Fibroblast of lung (primary cell): Measurements from ENCODE around the gene PRCD. TPM values are rescaled to one million over a fixed set of nuclear protein-coding genes. Genes with fewer than 3 reads are reported as not detected.
A peak's percentile ranks its signal among the peaks of the same experiment; 100 is the strongest.

Experiments used
- DNase-seq, 2 donors: peaks; one replicate each; pipeline versions ENCODE4 v3.0.0 to v3.0.0-alpha.2; 2010; ENCODE audit warnings: low read depth in 2 of 2
- H2AFZ ChIP-seq: 2 replicates; pipeline ENCODE4 v1.5.1; 2012; ENCODE audit warnings: low read length, control low read depth, inconsistent platforms
- H3K27ac ChIP-seq: 2 replicates; pipeline ENCODE4 v1.5.1; 2011; ENCODE audit warnings: low read length, control low read depth; ENCODE audit not compliant: insufficient read depth
- H3K27me3 ChIP-seq: 2 replicates; pipeline ENCODE4 v1.5.1; 2011; ENCODE audit warnings: mild to moderate bottlenecking, low read length; ENCODE audit not compliant: control insufficient read depth, insufficient read depth
- H3K36me3 ChIP-seq: 2 replicates; pipeline ENCODE4 v1.5.1; 2011; ENCODE audit warnings: low read length; ENCODE audit not compliant: control insufficient read depth, insufficient read depth
- H3K4me1 ChIP-seq: 2 replicates; pipeline ENCODE4 v1.5.1; 2011; ENCODE audit warnings: low read length; ENCODE audit not compliant: control insufficient read depth, insufficient read depth; ENCODE audit errors: extremely low read depth
- H3K4me2 ChIP-seq: 2 replicates; pipeline ENCODE4 v1.5.1; 2011; ENCODE audit warnings: low read length, control low read depth; ENCODE audit not compliant: insufficient read depth; ENCODE audit errors: extremely low read depth
- H3K4me3 ChIP-seq, 4 experiments: fragments of 200-600 bp in 1 of 4; sonication (generic) in 1 of 4; replicated peaks in 1 of 4; 2 replicates each; pipeline ENCODE4 v1.5.1; 2011 to 2016; ENCODE audit warnings: low read length in 4 of 4, low read depth in 3 of 4, mild to moderate bottlenecking in 3 of 4, control low read depth in 2 of 4, inconsistent platforms in 1 of 4, mixed read lengths in 1 of 4; ENCODE audit not compliant: insufficient read depth in 1 of 4; ENCODE audit errors: control extremely low read depth in 1 of 4
- H3K79me2 ChIP-seq: 2 replicates; pipeline ENCODE4 v1.5.1; 2012; ENCODE audit warnings: mild to moderate bottlenecking, low read length, inconsistent platforms; ENCODE audit not compliant: control insufficient read depth, insufficient read depth
- H3K9ac ChIP-seq: 2 replicates; pipeline ENCODE4 v1.5.1; 2011; ENCODE audit warnings: mild to moderate bottlenecking, low read length, control low read depth; ENCODE audit not compliant: insufficient read depth
- H3K9me3 ChIP-seq: 2 replicates; pipeline ENCODE4 v1.5.1; 2012; ENCODE audit warnings: low read depth, low read length; ENCODE audit not compliant: control insufficient read depth, insufficient read depth
- H4K20me1 ChIP-seq: 2 replicates; pipeline ENCODE4 v1.5.1; 2011; ENCODE audit warnings: low read length; ENCODE audit not compliant: control insufficient read depth, insufficient read depth; ENCODE audit errors: extremely low read depth
- CTCF ChIP-seq, 2 donors: IDR thresholded peaks in 1 of 2; conservative IDR thresholded peaks in 1 of 2; 1 replicate in 1 of 2; 2 replicates in 1 of 2; pipeline ENCODE4 v1.5.1; 2011 to 2012; ENCODE audit warnings: low read length in 2 of 2, control low read depth in 1 of 2, inconsistent platforms in 1 of 2, low read depth in 1 of 2, mild to moderate bottlenecking in 1 of 2
- EZH2 ChIP-seq: IDR thresholded peaks from 2 replicates; pipeline ENCODE4 v1.5.1; 2012; ENCODE audit warnings: low read length, control low read depth, mild to moderate bottlenecking; ENCODE audit errors: missing control alignments
- polyA plus RNA-seq, 2 donors: library from polyadenylated mRNA; depleted of rRNA in 1 of 2; stranded (reverse) in 1 of 2; unstranded in 1 of 2; fragments of >200 nt; gene quantifications; 2 replicates each; pipeline ENCODE4 v1.2.1, GENCODE V29; 2011 to 2012; ENCODE audit warnings: missing spikeins in 1 of 2
- total RNA-seq: library from RNA; depleted of rRNA; stranded (reverse); fragments of >200 nt; gene quantifications from 2 replicates; pipeline ENCODE4 v1.2.1, GENCODE V29; 2014

Gene PRCD
- total and polyA plus RNA-seq, 2 donors (not counting 1 experiment from before 2014, with no cell fraction given), result 0.89 to 4.3 TPM

DNA sequence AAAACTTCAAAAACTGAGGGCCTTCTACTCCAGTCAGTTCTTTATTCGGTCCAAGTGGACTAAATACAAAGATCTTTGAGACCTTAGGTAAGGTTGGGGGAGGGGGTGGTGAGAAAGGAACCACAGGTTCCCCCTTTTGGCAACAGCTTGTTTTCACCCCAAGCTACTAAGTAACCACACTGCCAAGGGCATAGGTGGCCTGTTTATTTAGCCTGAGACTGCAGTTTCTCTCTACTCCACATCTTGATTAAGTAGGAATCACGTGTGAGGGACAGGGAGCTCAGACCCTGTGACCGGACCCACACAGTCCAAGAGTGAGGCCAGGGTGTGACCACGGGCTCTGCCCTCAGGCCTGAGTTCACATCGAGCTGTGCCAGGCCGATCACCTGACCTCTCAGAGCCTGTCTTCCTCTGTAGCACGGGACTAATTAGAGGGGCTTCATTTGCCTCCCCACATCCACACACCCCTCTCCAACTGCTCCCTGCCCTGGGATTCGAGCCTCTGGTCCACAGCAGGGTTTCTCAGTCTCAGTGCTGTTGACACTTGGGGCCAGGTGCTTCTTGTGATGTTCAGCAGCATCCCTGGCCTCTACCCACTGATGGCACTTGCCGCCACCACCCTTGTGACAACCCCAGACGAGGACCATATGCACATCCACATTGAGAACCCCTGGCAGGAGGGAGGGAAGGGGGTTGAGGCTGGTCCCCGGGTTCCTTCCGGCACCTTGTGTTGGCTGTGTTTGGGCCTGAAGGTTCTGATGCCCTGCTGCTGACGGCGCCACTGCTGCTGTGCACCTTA, 28.0 kb downstream of the PRCD start:
- no peak overlapping the region for H2AFZ ChIP-seq
- H3K4me3 ChIP-seq, result no peak overlapping the region
- no peaks in the 10 kb centered on the region for H3K27me3 ChIP-seq
- no peak for DNase-seq
- no peaks in the 10 kb centered on the region for H4K20me1 ChIP-seq
- H3K79me2 ChIP-seq, result no peaks in the 10 kb centered on the region
- no peak overlapping the region for H3K4me2 ChIP-seq
- H3K4me1 ChIP-seq, result no peaks in the 10 kb centered on the region
- no peaks in the 10 kb centered on the region for H3K36me3 ChIP-seq
- no peak overlapping the region for H3K9ac ChIP-seq
- TF ChIP-seq EZH2, result no peak
- no peak for TF ChIP-seq CTCF (conservative IDR thresholded peaks at IDR 0.05 in 1 of 2, IDR thresholded peaks at IDR 0.05 in 1 of 2; ENCODE audit: low read depth in 1 of 2, low read length in 2 of 2)
- no peaks in the 10 kb centered on the region for H3K9me3 ChIP-seq
- no peak overlapping the region for H3K27ac ChIP-seq

DNA sequence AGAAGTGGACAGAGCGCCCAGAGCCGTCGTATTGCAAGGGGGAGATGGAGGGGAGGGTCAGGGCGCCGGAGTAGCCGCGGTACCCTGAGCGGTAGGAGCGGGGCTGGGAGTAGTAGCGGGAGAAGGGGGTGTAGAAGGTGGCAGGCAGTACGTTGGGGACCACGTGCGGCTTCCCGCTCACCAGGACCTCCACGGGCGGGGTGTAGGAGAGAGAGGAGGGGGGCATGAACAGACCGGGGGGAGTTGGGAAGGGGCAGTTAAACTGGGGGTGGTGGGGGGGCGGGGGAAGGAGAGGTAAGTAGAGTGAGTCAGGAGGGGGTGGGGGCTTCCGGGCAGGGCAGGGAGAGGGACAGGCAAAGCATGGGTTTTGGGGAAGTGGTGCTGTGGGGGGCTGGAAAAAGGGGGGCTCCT, 29.0 kb downstream of the PRCD start:
- no peaks in the 10 kb centered on the region for H3K79me2 ChIP-seq
- H3K9me3 ChIP-seq, result no peaks in the 10 kb centered on the region
- H3K4me2 ChIP-seq, result no peak overlapping the region
- H3K4me1 ChIP-seq, result no peaks in the 10 kb centered on the region
- DNase-seq, result no peak
- TF ChIP-seq EZH2, result no peak
- TF ChIP-seq CTCF (conservative IDR thresholded peaks at IDR 0.05 in 1 of 2, IDR thresholded peaks at IDR 0.05 in 1 of 2; ENCODE audit: low read depth in 1 of 2, low read length in 2 of 2), result no peak
- H2AFZ ChIP-seq, result no peak overlapping the region
- H3K27ac ChIP-seq, result no peak overlapping the region
- no peak overlapping the region for H3K9ac ChIP-seq
- no peaks in the 10 kb centered on the region for H3K36me3 ChIP-seq
- H3K4me3 ChIP-seq, result no peak overlapping the region
- no peaks in the 10 kb centered on the region for H3K27me3 ChIP-seq
- H4K20me1 ChIP-seq, result no peaks in the 10 kb centered on the region

DNA sequence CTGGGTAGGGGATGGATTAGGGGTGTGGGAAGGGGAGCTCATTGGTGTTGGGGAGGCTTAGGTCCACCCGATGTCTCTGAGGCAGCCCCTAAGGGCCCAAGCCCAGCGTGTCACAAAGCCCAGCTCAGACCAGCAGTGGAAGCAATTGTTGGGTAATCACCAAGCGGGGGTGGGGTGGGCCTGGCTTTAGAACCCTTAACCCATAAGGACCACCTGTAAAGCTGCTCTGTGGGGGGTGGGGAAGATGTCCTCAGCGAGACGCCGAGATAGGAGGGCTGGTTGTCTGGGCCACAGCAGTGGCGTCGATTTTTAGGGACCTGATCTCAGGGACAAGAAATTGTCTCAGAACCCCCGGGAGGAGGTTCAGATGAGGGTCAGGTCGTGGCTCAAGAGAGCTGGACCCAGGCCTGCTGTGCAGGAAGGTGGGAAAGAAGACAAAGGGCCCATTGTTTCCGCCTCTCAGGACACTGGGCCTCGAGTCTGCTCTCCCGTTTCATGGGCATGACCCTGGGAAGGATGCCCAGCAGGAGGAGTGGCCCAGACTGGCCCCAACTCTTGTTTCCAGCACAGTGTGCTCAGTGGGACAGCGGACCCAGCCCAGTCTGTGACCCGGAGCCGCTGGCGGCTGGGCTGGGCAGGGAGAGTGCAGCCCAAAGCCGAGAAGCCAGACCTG, 29.9 kb downstream of the PRCD start:
- Histone ChIP-seq H3K4me2 (no peak overlapping the region), H3K27ac (no peak overlapping the region), H3K27me3 (no peaks in the 10 kb centered on the region), H2AFZ (no peak overlapping the region), H3K4me3 (no peak overlapping the region), H3K36me3 (no peaks in the 10 kb centered on the region), H3K9ac (no peak overlapping the region), H4K20me1 (no peaks in the 10 kb centered on the region), H3K4me1 (no peaks in the 10 kb centered on the region), H3K79me2 (no peaks in the 10 kb centered on the region), H3K9me3 (no peaks in the 10 kb centered on the region)
- TF ChIP-seq EZH2 (no peak), CTCF (conservative IDR thresholded peaks at IDR 0.05 in 1 of 2, IDR thresholded peaks at IDR 0.05 in 1 of 2; ENCODE audit: low read depth in 1 of 2, low read length in 2 of 2) (no peak)
- DNase-seq, result peak in 1 of 2 donors; percentile 35
